IPS DF 4.7 (cell line): ENCODE measurements around the gene GPA33.

ENCODE experiments used
- DNase-seq: peaks from one replicate; pipeline ENCODE4 v3.0.0-alpha.2; 2013; ENCODE audit warnings: low spot score; ENCODE audit errors: extremely low read depth

The GPA33 gene

GRCh38 chr1:167090314-167090942 is at the start of gene GPA33:
Gene GPA33, minus strand, starts transcription at chr1:167090377. Its CDS starts 90 bp downstream, at chr1:167090287.
- DNase-seq, result no peak

GRCh38 chr1:167138703-167139102 is 48.5 kb upstream of the GPA33 start:
- no peak for DNase-seq

GRCh38 chr1:167137793-167138510 is 47.8 kb upstream of the GPA33 start:
- no peak for DNase-seq

- no peak for DNase-seq
Observed at GRCh38 chr1:167137332-167137781, 47.2 kb upstream of the GPA33 start.

- no peak for DNase-seq
Observed at GRCh38 chr1:167136806-167137205, 46.6 kb upstream of the GPA33 start.

- no peak for DNase-seq
Observed at GRCh38 chr1:167136191-167136614, 46.0 kb upstream of the GPA33 start.

- DNase-seq, result no peak
Observed at GRCh38 chr1:167135281-167135840, 45.2 kb upstream of the GPA33 start.

GRCh38 chr1:167132301-167133010 is 42.3 kb upstream of the GPA33 start:
- no peak for DNase-seq

- DNase-seq, result no peak
Observed at GRCh38 chr1:167130829-167131510, 40.8 kb upstream of the GPA33 start.

- no peak for DNase-seq
Observed at GRCh38 chr1:167128261-167129227, 38.4 kb upstream of the GPA33 start.

GRCh38 chr1:167127661-167128060 is 37.5 kb upstream of the GPA33 start:
- no peak for DNase-seq

- no peak for DNase-seq
Observed at GRCh38 chr1:167127236-167127635, 37.1 kb upstream of the GPA33 start.

- no peak for DNase-seq
Observed at GRCh38 chr1:167126811-167127210, 36.6 kb upstream of the GPA33 start.

GRCh38 chr1:167126317-167126716 is 36.1 kb upstream of the GPA33 start:
- DNase-seq, result no peak

GRCh38 chr1:167122568-167122967 is 32.4 kb upstream of the GPA33 start:
- DNase-seq, result no peak

GRCh38 chr1:167122121-167122480 is 31.9 kb upstream of the GPA33 start:
- DNase-seq, result no peak

GRCh38 chr1:167121375-167122120 is 31.4 kb upstream of the GPA33 start:
- DNase-seq, result no peak

GRCh38 chr1:167120899-167121298 is 30.7 kb upstream of the GPA33 start:
- no peak for DNase-seq

- no peak for DNase-seq
Observed at GRCh38 chr1:167119696-167120095, 29.5 kb upstream of the GPA33 start.

GRCh38 chr1:167118188-167118587 is 28.0 kb upstream of the GPA33 start:
- no peak for DNase-seq
